GM18499 (cell line): Measurements from ENCODE around the gene CDC42EP4.
"Not testable (repeated sequence)": the region's sequence is repeated elsewhere in the genome, so short reads cannot be mapped to it uniquely, and the experiment has no call there.

Experiments
- ATAC-seq: cut with Tn5 transposase; IDR thresholded peaks from one replicate; pipeline ENCODE4 v1.9.1; 2021; ENCODE audit warnings: moderate number of reproducible peaks; ENCODE audit not compliant: insufficient read depth, unreplicated experiment

Gene CDC42EP4

GRCh38 chr17:73343739-73344454 is 32.1 kb upstream of the CDC42EP4 start:
- no peak for ATAC-seq

GRCh38 chr17:73343168-73343634 is 31.4 kb upstream of the CDC42EP4 start:
- no peak for ATAC-seq

GRCh38 chr17:73342541-73343167 is 30.9 kb upstream of the CDC42EP4 start:
- ATAC-seq = no peak

- no peak for ATAC-seq
These were observed 30.3 kb upstream of the CDC42EP4 start for GRCh38 chr17:73342050-73342522.

- no peak for ATAC-seq
These were observed 29.7 kb upstream of the CDC42EP4 start for GRCh38 chr17:73341350-73342049.

- ATAC-seq = no peak
These were observed 28.3 kb upstream of the CDC42EP4 start for GRCh38 chr17:73340093-73340596.

- ATAC-seq = no peak
These were observed 26.9 kb upstream of the CDC42EP4 start for GRCh38 chr17:73338566-73339197.

GRCh38 chr17:73338050-73338521 is 26.3 kb upstream of the CDC42EP4 start:
- ATAC-seq = no peak

- ATAC-seq = no peak
These were observed 25.5 kb upstream of the CDC42EP4 start for GRCh38 chr17:73337330-73337710.

GRCh38 chr17:73336408-73337329 is 24.9 kb upstream of the CDC42EP4 start:
- ATAC-seq = no peak

- ATAC-seq = no peak
These were observed 24.0 kb upstream of the CDC42EP4 start for GRCh38 chr17:73335591-73336407.

- no peak for ATAC-seq
These were observed 23.1 kb upstream of the CDC42EP4 start for GRCh38 chr17:73334771-73335513.

GRCh38 chr17:73333445-73333844 is 21.6 kb upstream of the CDC42EP4 start:
- not testable (repeated sequence) for ATAC-seq

- ATAC-seq = no peak
These were observed 19.3 kb upstream of the CDC42EP4 start for GRCh38 chr17:73331060-73331459.

- ATAC-seq = no peak
These were observed 15.9 kb upstream of the CDC42EP4 start for GRCh38 chr17:73327676-73328075.

GRCh38 chr17:73325527-73325842 is 13.7 kb upstream of the CDC42EP4 start:
- no peak for ATAC-seq

GRCh38 chr17:73324711-73325526 is 13.1 kb upstream of the CDC42EP4 start:
- ATAC-seq = no peak
